Muscle of leg (tissue), 11 donors: ENCODE results near the gene BPIFA3. TPM values are rescaled to one million over a fixed set of nuclear protein-coding genes. Genes with fewer than 3 reads are reported as not detected.

Experiments used
- DNase-seq: peaks from one replicate; pipeline ENCODE4 v3.0.0; 2013
- H3K27ac ChIP-seq: one replicate; pipeline ENCODE4 v1.5.1; 2013; ENCODE audit warnings: mild to moderate bottlenecking, low read length, control low read depth
- H3K27me3 ChIP-seq: one replicate; pipeline ENCODE4 v1.6.1; 2013; ENCODE audit warnings: low read length; ENCODE audit not compliant: control insufficient read depth, insufficient read depth
- H3K36me3 ChIP-seq: one replicate; pipeline ENCODE4 v1.6.1; 2013; ENCODE audit warnings: low read length; ENCODE audit not compliant: control insufficient read depth, insufficient read depth
- H3K4me1 ChIP-seq: one replicate; pipeline ENCODE4 v1.6.1; 2013; ENCODE audit warnings: low read length; ENCODE audit not compliant: control insufficient read depth, insufficient read depth
- H3K4me3 ChIP-seq: one replicate; pipeline ENCODE4 v1.5.1; 2013; ENCODE audit warnings: low read length, control low read depth
- H3K9me3 ChIP-seq: replicated peaks from 2 replicates; pipeline ENCODE4 v1.6.1; 2013; ENCODE audit warnings: low read depth, low read length; ENCODE audit not compliant: control insufficient read depth
- WGBS: methylation state at CpG from one replicate; pipeline ENCODE4 v1.1.5; 2013; ENCODE audit warnings: missing lambda C conversion rate; ENCODE audit not compliant: insufficient coverage; 5-methylcytosine and 5-hydroxymethylcytosine counted together
- polyA plus RNA-seq, 8 donors: library from polyadenylated mRNA; unstranded; fragments of 120-200 nt; gene quantifications; one replicate each; pipeline versions ENCODE4 v1.2.1 to v1.2.3, GENCODE V29; 2013; ENCODE audit warnings: inconsistent platforms in 1 of 8, low replicate concordance in 1 of 8; ENCODE audit not compliant: insufficient read length in 8 of 8, insufficient read depth in 1 of 8
- total RNA-seq: library from RNA; stranded (reverse); fragments of 120-200 nt; gene quantifications from one replicate; pipeline ENCODE4 v1.2.4, GENCODE V29; 2013

Gene BPIFA3
- total and polyA plus RNA-seq, 9 donors: not detected

DNA sequence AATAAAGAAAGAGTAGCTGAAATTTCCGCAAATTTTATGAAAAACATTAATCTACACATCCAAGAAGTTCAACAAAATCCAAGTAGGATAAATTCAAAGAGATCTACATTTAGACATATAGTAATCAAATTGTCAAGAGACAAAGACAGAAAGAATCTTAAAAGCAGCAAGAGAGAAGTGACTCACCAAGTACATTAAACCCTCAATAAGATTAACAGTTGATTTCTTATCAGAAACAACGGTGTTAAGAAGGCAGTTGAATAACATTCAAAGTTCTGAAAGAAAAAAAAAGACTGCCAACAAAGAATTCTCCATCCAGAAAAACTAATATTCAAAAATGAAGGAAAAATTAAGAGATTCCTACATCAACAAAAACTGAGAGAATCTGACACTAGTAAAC lies 37.9 kb downstream of the BPIFA3 start:
- Histone ChIP-seq H3K27ac (no peak overlapping the region), H3K9me3 (no peaks in the 10 kb centered on the region), H3K4me1 (no peaks in the 10 kb centered on the region), H3K36me3 (no peaks in the 10 kb centered on the region), H3K27me3 (no peaks in the 10 kb centered on the region), H3K4me3 (no peak overlapping the region)
- WGBS: no CpG with 5 or more reads among the region's 2 CpGs
- no peak for DNase-seq

DNA sequence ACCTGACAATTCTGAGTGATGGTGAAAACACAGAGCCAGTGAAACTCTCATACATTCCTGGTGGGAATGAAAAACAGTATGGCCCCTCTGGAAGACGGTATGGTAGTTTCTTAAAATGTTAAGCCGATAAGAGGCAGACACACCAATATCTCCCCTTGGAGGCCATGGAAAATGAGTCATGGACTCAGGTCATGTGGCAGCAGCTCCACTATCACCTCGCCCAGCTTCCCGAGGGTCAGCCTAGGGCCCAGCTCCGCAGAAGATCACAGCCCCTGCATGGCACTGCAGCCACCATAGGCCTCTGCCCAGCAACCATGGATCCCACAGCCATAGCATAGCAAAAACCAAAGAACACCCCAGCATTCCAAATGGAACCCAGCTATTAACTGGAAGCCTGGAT lies 40.1 kb downstream of the BPIFA3 start:
- Histone ChIP-seq H3K9me3 (no peaks in the 10 kb centered on the region), H3K36me3 (no peaks in the 10 kb centered on the region), H3K27me3 (peaks cover 2% of the 10 kb centered on the region), H3K27ac (no peak overlapping the region), H3K4me1 (no peaks in the 10 kb centered on the region), H3K4me3 (no peak overlapping the region)
- no peak for DNase-seq
- WGBS: 85% methylated on average over 4 of the region's 5 CpGs

DNA sequence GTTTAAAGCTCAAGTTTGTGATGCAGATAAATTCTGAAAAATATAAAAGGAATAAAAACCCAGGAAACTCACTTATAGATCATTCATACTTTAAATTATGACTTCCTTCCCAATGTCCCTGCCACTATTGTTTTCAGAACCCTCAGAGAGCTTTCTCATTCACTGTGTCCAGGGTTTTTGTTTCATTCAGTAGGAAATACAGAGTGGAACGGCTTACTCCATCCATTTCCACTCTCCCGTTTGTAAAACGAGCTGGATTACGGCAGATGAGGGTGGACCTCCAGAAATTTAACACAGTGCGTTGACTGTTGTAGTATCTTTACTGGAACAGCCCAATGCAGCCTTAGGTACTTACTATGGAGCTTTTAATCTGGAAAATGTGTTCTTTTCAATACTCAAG lies 42.2 kb downstream of the BPIFA3 start:
- H3K9me3 ChIP-seq: no peaks in the 10 kb centered on the region
- H3K4me1 ChIP-seq: no peaks in the 10 kb centered on the region
- no peak overlapping the region for H3K4me3 ChIP-seq
- no peak for DNase-seq
- WGBS: no CpG with 5 or more reads among the region's 5 CpGs
- peaks cover 2% of the 10 kb centered on the region for H3K27me3 ChIP-seq
- H3K27ac ChIP-seq: no peak overlapping the region
- H3K36me3 ChIP-seq: no peaks in the 10 kb centered on the region

DNA sequence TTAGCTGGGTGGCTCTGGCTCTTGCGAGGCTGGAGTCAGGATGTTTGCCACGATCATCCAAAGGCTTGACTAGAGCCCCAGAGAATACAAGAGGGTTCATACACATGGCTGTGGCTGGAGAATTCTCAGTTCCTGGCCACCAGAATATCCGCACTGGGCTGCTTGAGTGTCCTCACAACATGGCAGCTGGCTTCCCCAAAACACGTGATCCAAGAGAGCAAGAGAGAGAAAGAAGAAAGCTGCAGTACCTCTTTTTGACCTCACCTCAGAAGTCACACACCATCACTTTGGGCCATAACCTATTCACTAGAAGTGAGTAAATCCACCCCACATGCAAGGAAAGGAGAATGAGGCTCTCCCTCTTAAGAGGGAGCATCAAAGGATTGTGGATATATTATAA lies 44.3 kb downstream of the BPIFA3 start:
- Histone ChIP-seq H3K36me3 (no peaks in the 10 kb centered on the region), H3K4me1 (no peaks in the 10 kb centered on the region), H3K27ac (no peak overlapping the region), H3K27me3 (peaks cover 4% of the 10 kb centered on the region), H3K4me3 (no peak overlapping the region), H3K9me3 (no peaks in the 10 kb centered on the region)
- WGBS: 96% methylated on average over 2 of the region's 4 CpGs
- no peak for DNase-seq

DNA sequence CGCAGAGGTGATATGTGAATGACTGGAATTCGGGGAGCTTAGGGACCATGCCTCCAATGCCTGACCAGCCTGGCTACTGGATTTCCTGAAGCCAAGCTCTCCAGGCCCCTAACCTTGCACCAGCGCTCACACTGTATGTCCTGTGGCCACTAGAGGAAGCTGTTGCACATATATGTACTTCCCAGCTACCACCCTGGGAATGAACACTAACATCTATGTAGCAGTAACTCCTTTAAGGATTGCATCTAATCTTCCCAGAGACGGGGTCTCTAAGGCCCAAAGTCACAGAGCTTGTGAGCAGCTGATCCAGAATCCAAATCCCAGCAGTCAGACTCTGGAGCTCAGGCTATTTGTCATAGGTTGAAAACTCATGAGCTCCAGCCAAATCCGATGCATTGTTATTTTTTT lies 45.5 kb downstream of the BPIFA3 start:
- Histone ChIP-seq H3K4me1 (no peaks in the 10 kb centered on the region), H3K36me3 (no peaks in the 10 kb centered on the region), H3K27me3 (peaks cover 4% of the 10 kb centered on the region), H3K9me3 (no peaks in the 10 kb centered on the region), H3K4me3 (no peak overlapping the region), H3K27ac (no peak overlapping the region)
- WGBS: 16% methylated on average over 4 of the region's 5 CpGs
- DNase-seq: peak; percentile 85

DNA sequence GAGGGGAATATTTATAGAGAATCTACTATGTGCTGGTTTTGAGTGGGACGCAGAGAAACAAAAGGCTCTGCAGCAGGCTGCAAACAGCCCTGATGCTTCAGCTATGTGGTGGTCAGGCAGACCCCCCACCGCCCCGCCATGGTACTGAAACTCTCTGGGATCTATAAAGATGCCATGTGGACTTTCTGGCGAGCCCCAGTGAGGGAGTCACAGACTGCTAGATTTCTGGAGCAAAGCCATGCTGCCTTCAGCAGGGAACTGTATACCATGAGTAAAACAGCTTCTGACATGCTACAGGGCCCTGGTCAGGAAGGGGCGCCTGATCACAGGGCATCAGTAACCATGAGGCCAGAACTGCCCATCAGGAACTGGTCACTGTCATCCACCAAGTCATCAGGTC lies 46.6 kb downstream of the BPIFA3 start:
- WGBS: 65% methylated on average over 5 of the region's 5 CpGs
- peaks cover 6% of the 10 kb centered on the region for H3K27me3 ChIP-seq
- H3K9me3 ChIP-seq: no peaks in the 10 kb centered on the region
- no peaks in the 10 kb centered on the region for H3K4me1 ChIP-seq
- H3K4me3 ChIP-seq: no peak overlapping the region
- H3K36me3 ChIP-seq: no peaks in the 10 kb centered on the region
- no peak for DNase-seq
- H3K27ac ChIP-seq: no peak overlapping the region

DNA sequence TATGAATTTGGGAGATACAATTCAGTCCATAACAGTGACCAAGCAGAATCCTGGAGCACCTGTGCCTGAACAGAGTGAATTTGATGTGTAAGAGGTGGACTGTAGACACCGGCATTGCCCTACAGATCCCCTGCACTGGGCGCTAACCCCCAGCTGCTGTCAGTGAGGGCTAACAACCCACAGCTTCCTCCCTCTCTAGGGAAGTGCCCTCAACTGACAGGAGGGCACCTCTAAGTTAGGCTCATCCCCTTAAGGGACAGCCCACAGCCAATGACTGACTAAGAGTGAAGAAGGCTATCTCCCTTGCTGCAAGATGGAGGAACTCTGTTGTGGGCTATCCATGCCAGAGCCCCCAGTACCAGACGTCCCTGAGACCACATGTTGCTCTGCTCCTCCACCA lies 50.5 kb downstream of the BPIFA3 start:
- H3K27me3 ChIP-seq: peaks cover 4% of the 10 kb centered on the region
- H3K27ac ChIP-seq: no peak overlapping the region
- H3K4me3 ChIP-seq: no peak overlapping the region
- DNase-seq: no peak
- no peaks in the 10 kb centered on the region for H3K4me1 ChIP-seq
- H3K9me3 ChIP-seq: no peaks in the 10 kb centered on the region
- 50% methylated on average over 2 of the region's 3 CpGs for WGBS
- H3K36me3 ChIP-seq: no peaks in the 10 kb centered on the region

DNA sequence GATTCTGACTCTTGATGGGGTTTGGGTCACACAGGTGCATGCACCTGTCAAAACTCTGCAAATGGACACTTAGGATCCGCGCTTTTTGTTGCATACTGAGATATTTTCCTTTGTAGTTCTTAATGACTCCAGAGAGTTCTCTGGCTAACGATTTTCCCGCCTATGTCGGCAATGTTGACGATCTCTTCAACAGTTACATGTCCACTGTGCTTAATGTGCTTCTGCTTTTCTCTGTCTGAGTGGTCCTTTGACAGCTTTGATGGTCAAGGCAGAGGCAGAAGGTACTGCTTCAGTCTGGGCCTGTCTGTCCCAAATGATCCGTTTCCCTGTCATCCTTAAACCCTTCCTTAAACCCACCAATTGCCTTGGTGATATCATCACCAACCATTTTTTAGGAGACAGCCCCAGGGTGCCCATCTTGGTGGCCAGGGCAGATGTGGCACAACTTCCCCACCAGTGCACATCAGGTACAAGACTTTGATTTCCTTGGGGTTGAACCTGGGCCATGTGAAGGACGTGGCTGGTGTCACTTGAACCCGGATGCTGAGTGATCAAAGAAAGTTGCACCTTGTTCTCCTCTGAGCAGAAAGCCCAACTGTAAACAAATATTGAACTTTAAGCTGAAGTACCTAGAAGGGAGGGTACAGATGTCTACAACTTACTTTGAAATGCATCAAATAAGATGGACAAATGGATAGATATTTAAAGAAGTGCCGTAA lies 55.2 kb downstream of the BPIFA3 start:
- H3K27me3 ChIP-seq: peaks cover 11% of the 10 kb centered on the region
- H3K27ac ChIP-seq: no peak overlapping the region

DNA sequence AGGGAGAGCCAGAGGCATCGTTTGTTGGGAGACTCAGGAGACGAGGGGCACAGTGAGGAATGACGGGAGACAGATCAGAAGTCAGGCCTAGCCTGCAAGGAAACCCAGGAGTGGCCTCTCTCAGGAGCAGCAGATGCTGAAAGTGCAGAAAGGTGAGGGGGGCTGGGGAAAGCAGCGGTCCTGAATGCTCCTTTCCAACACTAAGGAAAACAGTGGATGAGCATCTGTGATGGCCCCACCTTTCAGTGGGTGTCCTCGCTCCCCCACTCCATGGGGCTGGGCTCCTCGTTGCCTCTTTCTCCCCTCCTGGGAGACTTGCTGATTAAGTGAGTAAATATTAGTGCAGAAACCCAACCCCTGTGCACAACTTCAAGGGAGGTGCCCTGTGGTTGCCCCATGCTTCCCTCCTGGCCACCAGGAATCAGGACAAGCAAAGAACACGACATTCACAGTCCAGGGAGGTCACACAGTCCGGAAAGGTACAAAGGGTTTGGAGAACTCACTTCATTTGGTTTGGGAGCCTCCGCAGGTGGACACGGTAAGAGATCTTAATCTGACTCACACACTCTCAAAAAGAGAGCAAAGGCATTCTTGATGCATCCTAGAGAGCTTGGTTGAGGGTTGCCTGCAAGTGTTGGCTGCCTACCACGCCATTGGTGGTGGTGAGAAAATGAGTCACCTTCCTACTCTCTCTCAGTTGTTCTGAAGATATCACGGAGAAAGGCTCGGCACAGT lies 56.1 kb downstream of the BPIFA3 start:
- DNase-seq: no peak
- H3K4me1 ChIP-seq: no peaks in the 10 kb centered on the region
- H3K4me3 ChIP-seq: no peak overlapping the region
- H3K36me3 ChIP-seq: no peaks in the 10 kb centered on the region
- no peak overlapping the region for H3K27ac ChIP-seq
- peaks cover 15% of the 10 kb centered on the region for H3K27me3 ChIP-seq
- no peaks in the 10 kb centered on the region for H3K9me3 ChIP-seq
- 30% methylated on average over 4 of the region's 13 CpGs for WGBS

More for the DNA sequence above, 55.2 kb downstream of the BPIFA3 start:
- 88% methylated on average over 8 of the region's 10 CpGs for WGBS
- no peak for DNase-seq
- Histone ChIP-seq H3K9me3 (no peaks in the 10 kb centered on the region), H3K4me3 (no peak overlapping the region), H3K36me3 (no peaks in the 10 kb centered on the region), H3K4me1 (no peaks in the 10 kb centered on the region)

DNA sequence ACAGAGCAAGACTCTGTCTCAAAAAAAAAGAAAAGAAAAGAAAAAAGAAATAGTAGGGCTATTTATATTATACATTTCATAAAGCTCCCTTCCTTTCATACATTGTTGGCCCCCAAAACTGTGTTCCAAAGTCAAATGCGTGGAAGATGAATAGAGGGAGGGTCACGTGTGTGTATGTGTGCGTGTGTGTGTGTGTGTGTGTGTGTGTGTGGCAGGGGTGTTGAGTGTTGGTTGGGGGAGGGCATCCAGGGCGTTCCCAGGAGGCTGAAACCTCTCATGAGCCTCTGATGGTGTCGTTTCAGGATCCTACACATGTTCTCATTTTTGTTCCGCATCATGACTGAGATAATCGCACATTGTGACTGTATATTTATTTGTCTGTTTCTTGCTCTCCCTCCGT lies 58.1 kb downstream of the BPIFA3 start:
- Histone ChIP-seq H3K4me1 (no peaks in the 10 kb centered on the region), H3K9me3 (no peaks in the 10 kb centered on the region), H3K36me3 (no peaks in the 10 kb centered on the region), H3K27ac (no peak overlapping the region), H3K27me3 (peaks cover 15% of the 10 kb centered on the region), H3K4me3 (no peak overlapping the region)
- DNase-seq: no peak
- WGBS: 57% methylated on average over 2 of the region's 8 CpGs
